GM12874 (cell line): ENCODE data around the gene SFMBT2.

Experiments used
- TF ChIP-seq, protein P1 (sequence below): IDR thresholded peaks from 2 replicates; pipeline ENCODE4 v1.5.1; 2011; ENCODE audit warnings: low read depth, mild to moderate bottlenecking, control low read depth, low read length, moderate library complexity; ENCODE audit not compliant: insufficient read depth

Gene SFMBT2

DNA sequence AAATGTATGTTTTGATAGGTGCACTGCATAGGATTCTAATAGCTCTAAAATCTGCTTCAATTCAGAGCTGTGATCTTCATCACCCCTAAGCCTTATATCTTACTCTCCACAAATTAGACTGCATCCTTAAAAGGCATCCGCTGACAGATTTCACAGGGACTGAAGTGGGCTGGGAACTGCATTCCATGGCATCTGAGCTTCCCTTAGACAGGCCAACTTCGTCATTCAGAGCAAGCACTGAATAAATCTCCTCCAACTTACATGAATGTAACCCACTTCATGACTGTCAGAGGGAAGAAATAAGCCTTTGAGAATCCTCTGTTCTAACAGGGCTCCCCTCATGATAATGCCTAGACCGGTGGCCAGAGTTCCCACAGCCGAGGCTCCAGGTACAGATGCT, 71.3 kb downstream of the SFMBT2 start:
- TF ChIP-seq, protein P1, sequence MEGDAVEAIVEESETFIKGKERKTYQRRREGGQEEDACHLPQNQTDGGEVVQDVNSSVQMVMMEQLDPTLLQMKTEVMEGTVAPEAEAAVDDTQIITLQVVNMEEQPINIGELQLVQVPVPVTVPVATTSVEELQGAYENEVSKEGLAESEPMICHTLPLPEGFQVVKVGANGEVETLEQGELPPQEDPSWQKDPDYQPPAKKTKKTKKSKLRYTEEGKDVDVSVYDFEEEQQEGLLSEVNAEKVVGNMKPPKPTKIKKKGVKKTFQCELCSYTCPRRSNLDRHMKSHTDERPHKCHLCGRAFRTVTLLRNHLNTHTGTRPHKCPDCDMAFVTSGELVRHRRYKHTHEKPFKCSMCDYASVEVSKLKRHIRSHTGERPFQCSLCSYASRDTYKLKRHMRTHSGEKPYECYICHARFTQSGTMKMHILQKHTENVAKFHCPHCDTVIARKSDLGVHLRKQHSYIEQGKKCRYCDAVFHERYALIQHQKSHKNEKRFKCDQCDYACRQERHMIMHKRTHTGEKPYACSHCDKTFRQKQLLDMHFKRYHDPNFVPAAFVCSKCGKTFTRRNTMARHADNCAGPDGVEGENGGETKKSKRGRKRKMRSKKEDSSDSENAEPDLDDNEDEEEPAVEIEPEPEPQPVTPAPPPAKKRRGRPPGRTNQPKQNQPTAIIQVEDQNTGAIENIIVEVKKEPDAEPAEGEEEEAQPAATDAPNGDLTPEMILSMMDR = no peak

DNA sequence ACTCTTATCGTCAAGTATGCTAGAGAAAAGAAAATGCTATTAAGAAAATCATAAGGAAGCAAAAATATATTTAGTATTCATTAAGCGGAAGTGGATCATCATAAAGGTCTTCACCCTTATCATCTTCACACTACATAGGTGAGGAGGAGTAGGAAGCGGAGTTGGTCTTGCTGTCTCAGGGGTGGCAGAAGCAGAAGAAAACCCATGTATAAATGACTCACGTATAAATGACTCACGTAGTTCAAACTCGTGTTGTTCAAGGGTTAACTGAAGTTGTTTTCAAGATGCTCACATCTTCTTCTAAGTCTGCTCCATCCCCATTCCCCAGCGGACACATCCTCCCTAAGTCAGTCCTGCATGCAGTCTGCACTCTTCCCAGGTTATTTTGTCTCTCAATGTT, 72.4 kb downstream of the SFMBT2 start:
- TF ChIP-seq, protein P1 = no peak

DNA sequence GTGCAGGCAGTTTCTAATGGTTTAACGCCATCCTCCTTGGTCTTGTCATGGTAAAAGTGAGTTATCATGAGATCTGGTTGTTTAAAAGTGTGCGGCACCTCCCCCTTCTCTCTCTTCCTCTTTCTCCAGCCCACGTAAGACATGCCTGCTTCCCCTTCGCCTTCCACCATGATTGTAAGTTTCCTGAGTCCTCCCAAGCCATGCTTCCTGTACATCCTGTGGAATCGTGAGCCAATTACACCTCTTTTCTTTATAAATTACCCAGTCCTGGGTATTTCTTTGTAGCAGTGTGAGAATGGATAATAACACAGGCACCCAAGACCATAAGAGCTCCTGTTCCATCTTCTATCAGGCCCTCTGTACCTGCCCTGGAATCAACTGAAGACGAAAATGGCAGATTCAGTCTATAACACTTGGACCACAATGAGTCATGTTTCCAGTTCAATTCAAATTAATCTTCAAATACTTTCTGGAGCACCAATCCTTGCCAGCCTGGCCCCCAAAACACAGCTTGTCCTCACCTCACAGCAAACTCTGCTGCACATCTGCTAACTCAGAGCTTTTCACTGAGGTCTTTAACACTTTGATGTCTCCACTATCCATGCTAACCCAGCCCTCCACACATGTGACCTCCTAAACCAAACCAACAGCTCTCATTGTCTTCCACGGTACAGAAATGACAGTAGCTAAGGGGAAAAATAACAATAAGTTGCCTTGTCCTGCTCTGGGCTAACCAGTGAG, 73.2 kb downstream of the SFMBT2 start:
- TF ChIP-seq, protein P1 = no peak

DNA sequence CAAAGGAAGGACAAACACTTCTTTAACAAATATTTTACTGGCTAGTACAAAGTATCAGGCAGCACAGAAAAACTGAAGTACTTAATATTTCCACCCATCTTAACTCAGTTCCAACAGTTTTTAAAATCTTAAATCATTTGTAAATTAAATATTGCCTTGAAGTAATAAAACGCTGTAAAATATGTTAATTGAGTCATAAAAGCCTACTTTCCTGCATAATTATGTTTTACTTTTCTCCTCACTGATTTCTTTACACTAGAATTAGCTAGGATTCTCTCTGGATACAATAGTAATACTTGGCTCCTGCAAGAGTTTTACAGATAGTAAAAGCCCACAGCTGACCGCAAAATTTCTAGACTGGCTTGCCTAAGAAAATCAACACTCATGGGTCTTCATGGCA, 74.9 kb downstream of the SFMBT2 start:
- TF ChIP-seq, protein P1 = no peak

DNA sequence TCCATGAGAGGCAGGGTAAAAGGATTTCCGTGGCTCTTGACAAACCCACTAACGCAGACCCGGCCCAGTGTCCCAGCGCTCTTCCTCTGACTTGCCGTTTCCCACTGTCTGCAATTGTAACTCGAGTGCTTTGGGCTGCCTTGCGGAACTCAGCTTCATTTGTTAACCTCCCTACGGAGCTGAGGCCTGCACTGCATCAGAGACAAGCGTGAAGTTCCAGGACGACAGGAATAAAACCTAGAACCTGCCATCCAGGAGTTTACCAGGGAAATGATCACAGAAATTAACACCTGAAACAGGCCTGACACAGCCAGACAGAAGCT, 76.2 kb downstream of the SFMBT2 start:
- TF ChIP-seq, protein P1 = no peak

DNA sequence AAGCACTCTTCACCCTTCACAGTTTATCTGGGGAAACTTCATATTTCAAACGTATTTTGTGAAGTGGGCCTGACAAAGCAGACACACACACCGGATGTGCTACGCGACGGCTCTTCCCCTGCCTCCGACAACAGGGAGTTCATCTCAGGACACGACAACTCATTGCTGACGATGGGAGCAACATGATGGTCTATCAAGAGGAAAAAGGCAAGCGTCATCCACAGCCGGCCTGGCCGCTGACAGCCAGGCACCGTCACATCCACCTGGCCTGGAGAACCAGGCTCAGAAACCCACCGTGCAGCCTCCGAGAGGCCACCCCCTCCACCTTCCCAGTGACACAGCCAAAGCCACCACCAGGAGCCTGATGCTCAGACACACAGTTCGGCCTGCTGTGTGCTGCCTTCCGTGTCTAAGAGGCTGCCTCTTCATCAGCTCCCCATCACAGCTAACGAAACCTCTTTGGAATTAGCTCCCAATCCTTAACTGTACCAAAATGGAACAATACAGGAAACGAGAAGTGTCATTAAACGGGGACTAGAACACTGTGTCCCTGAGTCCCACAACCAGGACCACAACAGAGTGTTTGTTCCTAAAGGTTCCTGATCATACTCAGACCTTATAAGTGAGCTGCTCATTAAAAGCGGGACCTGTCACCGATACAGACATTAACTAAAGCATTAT, 76.7 kb downstream of the SFMBT2 start:
- TF ChIP-seq, protein P1 = no peak

DNA sequence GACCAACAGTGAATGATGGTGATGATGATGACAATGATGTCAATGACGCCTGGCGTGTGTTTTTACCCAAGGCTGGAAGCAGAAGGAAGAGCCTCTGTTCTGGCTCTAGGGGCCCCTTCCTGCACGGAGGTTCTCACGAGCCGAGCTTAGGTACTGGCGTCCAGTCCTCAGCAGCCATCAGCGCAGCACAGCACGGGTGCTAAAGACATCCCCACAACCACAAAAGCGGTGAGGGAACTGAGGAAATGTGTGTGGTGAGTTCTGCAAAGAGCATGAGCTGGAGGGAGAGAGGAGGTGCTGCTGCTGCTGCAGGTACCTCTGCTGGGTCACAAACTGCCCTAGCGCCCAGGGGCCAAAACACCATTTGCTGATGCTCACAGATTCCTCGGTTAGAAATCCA, 81.6 kb downstream of the SFMBT2 start:
- TF ChIP-seq, protein P1 = no peak
